AG04449 (cell line): ENCODE results near the gene TNS3.

Experiments used
- CTCF ChIA-PET: fragments of 350-600 bp; formaldehyde crosslinking; extraction: SDS; loops from one replicate; lab custom pipeline; 2021; ENCODE audit warnings: antibody characterized with exemption; lab: Yijun Ruan, JAX
- POLR2A ChIA-PET: fragments of 400-600, 350-600 bp; formaldehyde crosslinking; extraction: SDS; loops from one replicate; lab custom pipeline; 2020; ENCODE audit warnings: antibody characterized with exemption, inconsistent platforms; lab: Yijun Ruan, JAX
- DNase-seq: peaks from one replicate; pipeline ENCODE4 v3.0.0-alpha.2; 2010; ENCODE audit warnings: low read depth, low spot score
- H3K4me3 ChIP-seq: 2 replicates; pipeline ENCODE4 v1.5.1; 2011; ENCODE audit warnings: low read depth, mild to moderate bottlenecking, control low read depth, low read length
- TF ChIP-seq, protein P1 (sequence below): IDR thresholded peaks from one replicate; pipeline ENCODE4 v1.5.1; 2011; ENCODE audit warnings: mild to moderate bottlenecking, moderate library complexity, low read length, control low read depth, inconsistent platforms; ENCODE audit not compliant: insufficient read depth; ENCODE audit errors: missing control alignments

Gene TNS3

DNA sequence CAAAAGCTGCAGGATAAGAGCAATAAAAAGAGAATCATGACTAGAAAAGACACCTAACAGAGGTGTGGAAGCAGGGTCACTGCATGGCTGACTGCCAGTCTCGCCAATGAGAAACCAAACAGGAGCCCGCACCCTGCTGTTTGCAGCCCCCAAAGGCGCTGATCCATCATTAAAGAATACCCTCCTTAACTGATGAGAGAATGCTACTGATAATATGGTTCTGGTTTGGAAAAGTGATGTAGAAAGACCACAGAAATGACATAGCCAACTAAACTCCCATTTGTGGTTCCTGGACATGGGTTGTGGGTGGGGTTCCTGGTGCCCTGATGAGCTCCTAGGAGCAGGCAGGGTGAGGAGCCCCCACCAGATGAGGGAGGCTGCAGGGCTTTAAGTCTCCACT, 207.4 kb downstream of the TNS3 start:
- H3K4me3 ChIP-seq: no peak overlapping the region
- TF ChIP-seq, protein P1, sequence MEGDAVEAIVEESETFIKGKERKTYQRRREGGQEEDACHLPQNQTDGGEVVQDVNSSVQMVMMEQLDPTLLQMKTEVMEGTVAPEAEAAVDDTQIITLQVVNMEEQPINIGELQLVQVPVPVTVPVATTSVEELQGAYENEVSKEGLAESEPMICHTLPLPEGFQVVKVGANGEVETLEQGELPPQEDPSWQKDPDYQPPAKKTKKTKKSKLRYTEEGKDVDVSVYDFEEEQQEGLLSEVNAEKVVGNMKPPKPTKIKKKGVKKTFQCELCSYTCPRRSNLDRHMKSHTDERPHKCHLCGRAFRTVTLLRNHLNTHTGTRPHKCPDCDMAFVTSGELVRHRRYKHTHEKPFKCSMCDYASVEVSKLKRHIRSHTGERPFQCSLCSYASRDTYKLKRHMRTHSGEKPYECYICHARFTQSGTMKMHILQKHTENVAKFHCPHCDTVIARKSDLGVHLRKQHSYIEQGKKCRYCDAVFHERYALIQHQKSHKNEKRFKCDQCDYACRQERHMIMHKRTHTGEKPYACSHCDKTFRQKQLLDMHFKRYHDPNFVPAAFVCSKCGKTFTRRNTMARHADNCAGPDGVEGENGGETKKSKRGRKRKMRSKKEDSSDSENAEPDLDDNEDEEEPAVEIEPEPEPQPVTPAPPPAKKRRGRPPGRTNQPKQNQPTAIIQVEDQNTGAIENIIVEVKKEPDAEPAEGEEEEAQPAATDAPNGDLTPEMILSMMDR: no peak
- DNase-seq: no peak
- ChIA-PET CTCF (interaction anchor here (0.6 to 1.7 kb wide), 2 partner anchors 109 to 111 kb away, joined by 3 read pairs; no protein-coding TSS in a partner anchor), POLR2A (no interaction called here)

DNA sequence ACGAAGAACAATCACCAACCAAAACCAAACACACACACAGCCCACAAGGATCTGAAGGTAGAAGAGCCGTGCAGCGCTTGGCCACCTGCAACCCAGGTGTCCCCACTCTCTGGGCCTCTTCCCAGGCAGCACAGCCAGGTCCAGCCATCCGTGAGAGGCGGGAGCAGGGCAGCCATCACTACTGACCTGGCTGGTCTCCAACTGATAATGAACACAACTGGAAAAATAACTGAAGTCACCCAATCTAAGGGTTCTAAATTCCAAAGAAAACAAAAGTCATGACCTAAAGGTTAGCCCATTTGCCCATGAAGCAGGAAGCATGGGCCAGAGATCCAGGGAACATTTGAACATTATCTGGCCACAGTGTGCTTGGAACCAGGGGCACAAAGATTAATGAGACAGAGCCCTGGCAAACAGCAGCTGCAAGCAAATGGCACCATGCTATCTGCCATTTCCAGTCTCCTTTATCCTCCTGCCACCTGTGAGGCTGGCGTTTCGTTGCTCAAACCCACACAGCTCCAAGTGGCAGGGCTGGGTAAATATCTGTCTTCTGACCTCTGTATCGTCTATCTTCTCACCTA, 207.9 kb downstream of the TNS3 start:
- ChIA-PET CTCF (interaction anchor here (0.6 to 1.7 kb wide), 2 partner anchors 108 to 110 kb away, joined by 3 read pairs; no protein-coding TSS in a partner anchor), POLR2A (no interaction called here)
- no peak for DNase-seq
- H3K4me3 ChIP-seq: no peak overlapping the region
- TF ChIP-seq, protein P1: no peak

DNA sequence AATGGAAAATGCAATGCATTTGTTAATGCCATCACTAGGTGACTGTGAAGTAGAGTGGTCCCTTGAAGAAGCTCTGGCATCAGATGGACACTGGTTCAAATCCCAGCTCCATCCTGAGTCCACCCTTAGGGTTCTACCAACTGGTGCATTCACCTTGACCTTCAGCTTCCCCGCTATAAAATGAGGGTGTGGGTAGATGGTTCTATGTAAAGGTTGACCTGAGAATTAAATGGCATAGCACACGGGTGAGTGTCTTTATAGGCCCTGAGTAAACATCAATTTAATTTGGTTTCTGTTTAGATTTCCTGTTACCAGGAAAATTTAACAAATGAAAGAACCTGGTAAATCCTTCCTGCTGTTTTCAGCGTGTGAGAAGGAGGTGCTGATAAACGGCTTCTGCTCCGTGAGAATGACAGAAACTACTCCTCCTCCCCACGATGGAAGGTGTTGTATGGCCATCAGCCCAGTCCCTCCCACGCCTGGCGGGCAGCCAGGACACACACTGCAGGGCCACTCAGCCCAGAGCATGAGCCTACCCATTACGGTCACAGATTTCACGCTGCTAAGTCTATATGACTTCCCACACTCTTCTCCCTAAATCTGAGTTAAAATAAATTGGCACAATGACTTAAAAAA, 210.1 kb downstream of the TNS3 start:
- DNase-seq: no peak
- ChIA-PET CTCF (interaction anchor here (1.1 kb wide), 1 partner anchor 21 kb away, joined by 3 read pairs; no protein-coding TSS in a partner anchor), POLR2A (no interaction called here)
- TF ChIP-seq, protein P1: no peak
- no peak overlapping the region for H3K4me3 ChIP-seq

DNA sequence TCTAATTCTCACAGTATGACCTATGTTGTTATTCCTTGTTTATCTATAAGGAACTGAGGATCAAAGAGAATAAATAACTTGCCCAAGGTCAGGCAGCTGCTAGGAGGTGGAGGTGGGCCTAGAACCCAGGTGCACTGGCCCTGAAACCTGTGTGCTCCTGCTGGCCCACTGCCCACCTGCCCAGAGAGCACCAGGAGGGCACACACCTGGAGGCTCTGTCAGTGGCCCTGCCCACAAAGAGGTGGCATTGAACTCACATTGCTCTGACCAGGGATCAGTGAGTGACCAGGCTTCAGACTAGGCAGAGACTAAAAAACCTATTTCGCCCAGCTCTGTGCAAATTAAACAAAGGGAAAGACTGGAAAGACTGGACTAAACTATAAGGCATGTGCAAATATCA, 210.6 kb downstream of the TNS3 start:
- TF ChIP-seq, protein P1: no peak
- no peak for DNase-seq
- CTCF ChIA-PET: interaction anchor here (1.1 to 1.6 kb wide), 2 partner anchors 9 to 21 kb away, joined by 3 read pairs; no protein-coding TSS in a partner anchor
- no peak overlapping the region for H3K4me3 ChIP-seq
- POLR2A ChIA-PET: no interaction called here

- TF ChIP-seq, protein P1: no peak
- CTCF ChIA-PET: interaction anchor here (1.4 to 1.6 kb wide), 2 partner anchors 9 to 104 kb away, joined by 3 to 5 read pairs; no protein-coding TSS in a partner anchor
- POLR2A ChIA-PET: no interaction called here
- DNase-seq: no peak
- H3K4me3 ChIP-seq: no peak overlapping the region
Measured at GRCh38 chr7:47370461-47371042, 211.4 kb downstream of the TNS3 start.

DNA sequence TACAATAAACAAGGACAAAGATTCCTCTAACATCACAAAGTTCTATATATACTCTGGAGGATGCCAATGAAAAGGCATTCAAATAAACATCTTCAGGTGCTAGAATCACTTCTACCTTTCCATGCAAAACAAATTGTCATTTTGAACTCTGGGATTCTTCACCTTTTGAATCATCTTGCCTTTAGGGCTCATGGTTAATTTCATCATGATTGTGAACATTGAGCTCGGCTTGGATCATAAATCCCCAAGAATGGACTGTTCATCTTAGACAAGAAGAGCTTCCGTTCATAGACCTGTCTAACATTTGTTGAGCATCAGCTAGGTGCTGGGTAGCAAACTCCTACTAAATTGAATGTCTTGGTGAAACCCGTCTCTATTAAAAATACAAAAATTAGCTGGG, 212.2 kb downstream of the TNS3 start:
- DNase-seq: no peak
- no peak overlapping the region for H3K4me3 ChIP-seq
- POLR2A ChIA-PET: no interaction called here
- TF ChIP-seq, protein P1: no peak
- CTCF ChIA-PET: interaction anchor here (1.4 to 1.6 kb wide), 2 partner anchors 10 to 104 kb away, joined by 3 to 5 read pairs; no protein-coding TSS in a partner anchor
